ENCODE results near the gene MTPN.

MTPN gene

DNA sequence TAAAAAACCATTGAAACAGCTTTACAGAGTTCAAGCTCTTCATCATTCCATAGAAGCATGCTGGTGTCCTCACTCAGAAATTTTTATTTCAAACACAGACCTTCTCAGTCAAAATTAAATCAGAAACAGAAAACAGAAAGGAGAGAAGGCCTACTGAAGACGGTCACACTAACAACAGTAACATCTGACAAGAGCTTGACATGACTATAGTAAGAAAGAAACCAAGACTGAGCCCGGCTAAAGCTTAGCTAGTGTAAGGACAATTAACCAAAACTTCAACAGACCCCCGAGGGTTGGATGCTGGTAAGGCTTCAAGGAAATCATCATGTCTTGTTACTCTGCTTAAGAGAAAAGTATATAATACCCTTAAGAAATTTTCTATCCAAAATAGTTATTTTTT is 38.6 kb downstream of the MTPN start:
- peaks cover 10% of the 10 kb centered on the region for H3K36me3 ChIP-seq (ENCODE audit: insufficient read depth, low read length)
- peaks cover 62% of the 10 kb centered on the region for H3K79me2 ChIP-seq (ENCODE audit: control insufficient read depth, insufficient read depth, low read length, unreplicated experiment)
- no peak overlapping the region for H3K27ac ChIP-seq (ENCODE audit: low read depth, low read length)
- H3K4me1 ChIP-seq (ENCODE audit: control insufficient read depth, insufficient read depth, low read length, unreplicated experiment): no peaks in the 10 kb centered on the region
- no peaks in the 10 kb centered on the region for H3K27me3 ChIP-seq (ENCODE audit: insufficient read depth, low read length)
- H2AFZ ChIP-seq (ENCODE audit: low read length, unreplicated experiment): no peak overlapping the region
- no peak overlapping the region for H3K4me3 ChIP-seq (ENCODE audit: low read depth, low read length)

DNA sequence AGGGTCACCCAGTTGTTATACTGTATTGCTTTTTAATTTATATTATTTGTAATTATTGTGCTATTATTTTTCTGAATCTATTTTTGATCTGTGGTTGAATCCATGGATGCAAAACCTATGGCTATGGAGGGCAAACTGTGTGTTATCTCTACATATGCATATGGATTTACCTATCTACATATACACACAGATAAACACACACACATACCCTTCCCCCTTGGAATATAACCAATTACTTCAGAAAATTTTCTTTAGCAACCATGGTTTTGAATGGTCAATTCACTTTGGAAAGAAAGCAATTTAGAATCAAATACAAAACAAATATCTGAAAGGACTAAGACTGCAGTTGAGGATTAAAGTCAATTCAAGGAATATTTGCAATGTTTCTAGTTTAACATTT is 39.1 kb downstream of the MTPN start:
- Histone ChIP-seq H2AFZ (ENCODE audit: low read length, unreplicated experiment) (no peak overlapping the region), H3K36me3 (ENCODE audit: insufficient read depth, low read length) (peaks cover 6% of the 10 kb centered on the region), H3K4me3 (ENCODE audit: low read depth, low read length) (no peak overlapping the region), H3K27me3 (ENCODE audit: insufficient read depth, low read length) (no peaks in the 10 kb centered on the region), H3K4me1 (ENCODE audit: control insufficient read depth, insufficient read depth, low read length, unreplicated experiment) (no peaks in the 10 kb centered on the region), H3K27ac (ENCODE audit: low read depth, low read length) (no peak overlapping the region), H3K79me2 (ENCODE audit: control insufficient read depth, insufficient read depth, low read length, unreplicated experiment) (peaks cover 64% of the 10 kb centered on the region)

DNA sequence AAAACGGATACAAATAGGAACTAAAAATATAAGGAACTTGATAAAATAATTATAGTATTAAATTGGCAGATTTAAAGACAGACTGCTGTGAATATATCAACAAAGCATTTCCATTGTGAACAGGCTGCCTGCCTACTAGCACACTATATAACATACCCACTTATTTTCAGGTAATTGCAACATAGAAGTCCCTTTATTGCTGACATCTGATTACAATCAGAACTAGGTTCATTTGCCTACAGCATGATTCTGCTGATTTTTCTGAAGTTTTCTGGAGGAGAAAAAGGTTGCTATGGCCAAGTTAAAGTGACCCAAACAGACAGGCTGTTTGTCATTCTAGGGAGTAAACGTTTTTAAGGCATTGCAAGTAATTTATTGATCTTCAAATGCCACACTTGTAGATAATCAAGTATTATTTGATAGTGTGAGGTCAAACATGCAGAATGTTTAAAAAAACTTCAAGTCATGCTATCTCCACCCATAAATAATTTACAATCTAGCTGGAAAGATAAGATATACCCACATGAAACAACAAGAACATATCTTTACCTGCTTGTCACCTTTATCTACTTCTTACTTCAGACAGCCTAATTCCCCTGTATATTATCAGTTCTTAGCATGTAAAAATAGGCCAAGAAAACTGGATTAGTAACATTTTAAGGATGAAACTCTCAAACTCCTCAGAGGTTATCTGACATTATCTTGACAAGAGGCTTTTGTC is 40.5 kb downstream of the MTPN start:
- H3K36me3 ChIP-seq (ENCODE audit: insufficient read depth, low read length): no peaks in the 10 kb centered on the region
- peaks cover 53% of the 10 kb centered on the region for H3K79me2 ChIP-seq (ENCODE audit: control insufficient read depth, insufficient read depth, low read length, unreplicated experiment)
- H3K27ac ChIP-seq (ENCODE audit: low read depth, low read length): no peak overlapping the region
- no peaks in the 10 kb centered on the region for H3K27me3 ChIP-seq (ENCODE audit: insufficient read depth, low read length)
- H2AFZ ChIP-seq (ENCODE audit: low read length, unreplicated experiment): no peak overlapping the region
- H3K4me1 ChIP-seq (ENCODE audit: control insufficient read depth, insufficient read depth, low read length, unreplicated experiment): no peaks in the 10 kb centered on the region
- H3K4me3 ChIP-seq (ENCODE audit: low read depth, low read length): no peak overlapping the region

DNA sequence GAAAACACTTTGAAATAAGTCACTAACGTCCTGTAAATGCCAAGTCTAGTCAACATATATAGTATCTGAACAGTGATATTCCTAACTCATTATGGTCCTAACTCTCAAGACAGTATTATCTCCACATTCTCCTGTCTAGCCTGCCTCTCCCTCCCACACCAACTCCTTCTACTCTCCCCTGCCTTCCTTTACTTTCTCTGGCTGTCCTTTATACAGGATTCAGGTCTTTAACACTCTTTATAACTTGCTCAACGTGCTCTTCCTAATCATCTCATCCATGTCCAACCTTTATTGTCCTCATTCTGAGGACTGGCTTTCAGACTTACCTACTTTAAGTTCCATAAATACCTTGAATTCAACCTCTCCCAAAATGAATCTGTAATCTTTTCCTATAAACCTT is 42.5 kb downstream of the MTPN start:
- Histone ChIP-seq H3K27ac (ENCODE audit: low read depth, low read length) (no peak overlapping the region), H3K79me2 (ENCODE audit: control insufficient read depth, insufficient read depth, low read length, unreplicated experiment) (peaks cover 59% of the 10 kb centered on the region)

DNA sequence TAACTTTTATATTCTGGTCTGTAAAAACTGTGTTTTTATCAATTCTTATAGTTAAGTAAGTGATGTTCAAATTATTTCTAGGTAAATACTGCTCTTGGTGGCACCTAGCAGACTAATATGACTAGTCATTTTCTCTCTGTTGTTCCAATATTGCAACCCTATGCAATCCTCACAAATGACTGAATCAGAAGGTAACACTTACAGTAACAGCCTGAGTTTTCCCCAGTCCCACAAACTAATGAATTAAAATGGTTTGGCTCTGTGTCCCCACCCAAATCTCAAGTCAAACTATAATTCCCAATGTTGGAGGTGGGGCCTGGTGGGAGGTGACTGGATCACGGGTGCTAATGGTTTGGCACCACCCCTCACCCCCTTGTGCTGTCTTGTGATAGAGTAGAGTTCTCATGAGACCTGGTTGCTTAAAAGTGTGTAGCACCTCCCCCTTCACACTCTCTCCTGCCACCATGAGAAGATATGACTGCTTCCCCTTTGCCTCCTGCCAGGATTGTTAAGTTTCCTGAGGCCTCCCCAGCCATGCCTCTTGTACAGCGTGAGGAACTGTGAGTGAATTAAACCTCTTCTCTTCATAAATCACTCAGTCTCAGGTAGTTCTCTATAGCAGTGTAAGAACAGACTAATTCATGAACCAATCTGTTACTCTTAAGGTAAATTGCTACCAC is 43.5 kb downstream of the MTPN start:
- Histone ChIP-seq H3K4me1 (ENCODE audit: control insufficient read depth, insufficient read depth, low read length, unreplicated experiment) (peaks cover 10% of the 10 kb centered on the region), H3K36me3 (ENCODE audit: insufficient read depth, low read length) (no peaks in the 10 kb centered on the region), H3K79me2 (ENCODE audit: control insufficient read depth, insufficient read depth, low read length, unreplicated experiment) (peaks cover 52% of the 10 kb centered on the region)

More for the DNA sequence above, 42.5 kb downstream of the MTPN start:
- no peaks in the 10 kb centered on the region for H3K36me3 ChIP-seq (ENCODE audit: insufficient read depth, low read length)
- no peak overlapping the region for H3K4me3 ChIP-seq (ENCODE audit: low read depth, low read length)
- no peak overlapping the region for H2AFZ ChIP-seq (ENCODE audit: low read length, unreplicated experiment)
- H3K4me1 ChIP-seq (ENCODE audit: control insufficient read depth, insufficient read depth, low read length, unreplicated experiment): peaks cover 10% of the 10 kb centered on the region
- no peaks in the 10 kb centered on the region for H3K27me3 ChIP-seq (ENCODE audit: insufficient read depth, low read length)

DNA sequence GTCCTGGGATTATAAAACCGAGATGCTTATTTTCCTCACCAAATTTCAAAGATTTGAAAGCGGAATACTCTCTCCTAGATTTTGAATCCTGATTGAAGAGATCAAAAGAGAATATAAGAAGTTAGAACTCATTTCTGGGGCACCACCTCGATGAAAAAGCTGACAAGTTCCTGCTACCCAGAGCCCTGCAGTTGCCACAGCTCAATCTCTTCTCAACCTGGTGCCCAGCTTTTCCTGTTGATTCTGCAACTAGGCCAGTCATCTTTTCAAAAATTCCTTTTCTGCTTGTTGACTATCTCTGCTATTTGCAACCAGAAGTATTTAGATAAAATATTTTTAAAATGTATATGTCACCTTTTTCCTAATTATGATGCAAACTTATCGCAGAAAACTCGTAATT is 45.0 kb downstream of the MTPN start:
- Histone ChIP-seq H3K27me3 (ENCODE audit: insufficient read depth, low read length) (no peaks in the 10 kb centered on the region), H3K36me3 (ENCODE audit: insufficient read depth, low read length) (no peaks in the 10 kb centered on the region), H3K79me2 (ENCODE audit: control insufficient read depth, insufficient read depth, low read length, unreplicated experiment) (peaks cover 43% of the 10 kb centered on the region), H2AFZ (ENCODE audit: low read length, unreplicated experiment) (no peak overlapping the region), H3K27ac (ENCODE audit: low read depth, low read length) (no peak overlapping the region), H3K4me1 (ENCODE audit: control insufficient read depth, insufficient read depth, low read length, unreplicated experiment) (peaks cover 10% of the 10 kb centered on the region), H3K4me3 (ENCODE audit: low read depth, low read length) (no peak overlapping the region)

More for the DNA sequence above, 43.5 kb downstream of the MTPN start:
- Histone ChIP-seq H3K27ac (ENCODE audit: low read depth, low read length) (no peak overlapping the region), H3K4me3 (ENCODE audit: low read depth, low read length) (no peak overlapping the region), H3K27me3 (ENCODE audit: insufficient read depth, low read length) (no peaks in the 10 kb centered on the region), H2AFZ (ENCODE audit: low read length, unreplicated experiment) (no peak overlapping the region)

DNA sequence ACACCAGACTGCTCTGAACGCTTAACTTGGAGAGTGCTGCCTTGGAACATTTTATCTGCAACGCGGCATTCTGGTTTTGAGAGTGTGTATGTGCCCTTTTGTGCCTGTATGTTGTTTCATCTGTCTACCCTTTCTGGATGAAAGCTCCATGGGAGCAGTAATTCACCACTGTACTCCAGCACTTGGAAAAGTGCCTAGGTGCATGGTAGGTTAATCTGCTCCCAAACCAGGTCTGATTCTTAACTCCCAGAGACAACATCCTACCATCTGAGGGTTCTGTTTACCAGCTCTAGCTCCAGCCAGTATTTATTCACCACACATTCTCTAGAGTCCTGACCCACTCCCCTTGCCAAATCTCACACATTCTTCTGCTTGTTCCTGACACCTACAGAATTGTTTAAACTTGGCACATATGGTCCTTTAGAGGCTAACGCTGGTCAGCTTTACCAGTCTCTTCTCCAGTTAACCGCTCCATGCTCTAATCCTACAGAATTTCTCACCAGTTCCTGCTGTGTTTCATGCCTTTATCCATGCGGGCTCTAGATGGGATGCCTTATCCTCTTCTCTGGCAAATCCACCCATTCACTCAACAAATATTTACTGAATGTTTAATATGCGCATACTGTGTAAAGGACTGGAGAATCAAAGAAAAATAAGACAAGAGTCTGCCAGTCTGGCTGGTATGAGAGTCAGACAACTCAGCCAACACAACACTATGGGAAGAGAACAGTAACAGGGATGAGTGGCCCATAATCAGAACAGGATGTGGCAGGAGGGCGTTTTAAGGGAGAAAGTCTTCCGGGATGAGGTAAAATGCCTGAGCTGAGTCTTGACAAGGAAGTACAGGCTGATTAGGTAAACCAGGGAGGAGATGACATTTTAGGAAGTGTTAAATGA is 46.3 kb downstream of the MTPN start:
- peak overlapping the region; percentile 3; the same call in 1 of the 2 replicates for H3K27ac ChIP-seq (ENCODE audit: low read depth, low read length)
- H3K36me3 ChIP-seq (ENCODE audit: insufficient read depth, low read length): no peaks in the 10 kb centered on the region
- H3K4me3 ChIP-seq (ENCODE audit: low read depth, low read length): no peak overlapping the region
- H3K27me3 ChIP-seq (ENCODE audit: insufficient read depth, low read length): no peaks in the 10 kb centered on the region
- H2AFZ ChIP-seq (ENCODE audit: low read length, unreplicated experiment): no peak overlapping the region
- peaks cover 37% of the 10 kb centered on the region for H3K79me2 ChIP-seq (ENCODE audit: control insufficient read depth, insufficient read depth, low read length, unreplicated experiment)
- H3K4me1 ChIP-seq (ENCODE audit: control insufficient read depth, insufficient read depth, low read length, unreplicated experiment): peaks cover 10% of the 10 kb centered on the region

DNA sequence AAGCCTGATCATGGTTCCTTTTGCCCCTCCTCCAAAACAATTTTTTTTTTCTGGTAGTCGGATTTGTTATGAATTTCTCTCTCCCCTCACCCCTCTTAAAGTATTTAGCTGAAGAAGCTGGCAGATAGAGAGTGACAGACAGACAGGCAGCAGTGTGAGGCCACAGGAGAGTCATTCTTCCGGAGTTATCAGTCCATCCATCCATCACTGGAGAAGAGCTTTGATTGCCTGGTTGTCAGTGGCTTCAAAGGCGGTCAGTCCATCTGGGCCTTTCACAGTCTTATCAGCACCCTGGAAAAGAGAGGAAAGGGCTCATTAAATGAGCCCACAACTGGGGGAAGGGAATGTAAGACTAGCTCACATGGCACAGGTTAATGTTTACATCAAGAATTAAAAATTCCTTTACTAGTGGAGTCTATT is 47.4 kb downstream of the MTPN start:
- no peak overlapping the region for H3K4me3 ChIP-seq (ENCODE audit: low read depth, low read length)
- H3K4me1 ChIP-seq (ENCODE audit: control insufficient read depth, insufficient read depth, low read length, unreplicated experiment): peaks cover 18% of the 10 kb centered on the region
- H3K79me2 ChIP-seq (ENCODE audit: control insufficient read depth, insufficient read depth, low read length, unreplicated experiment): peaks cover 29% of the 10 kb centered on the region
- H2AFZ ChIP-seq (ENCODE audit: low read length, unreplicated experiment): no peak overlapping the region
- no peaks in the 10 kb centered on the region for H3K27me3 ChIP-seq (ENCODE audit: insufficient read depth, low read length)
- H3K36me3 ChIP-seq (ENCODE audit: insufficient read depth, low read length): no peaks in the 10 kb centered on the region
- H3K27ac ChIP-seq (ENCODE audit: low read depth, low read length): no peak overlapping the region

DNA sequence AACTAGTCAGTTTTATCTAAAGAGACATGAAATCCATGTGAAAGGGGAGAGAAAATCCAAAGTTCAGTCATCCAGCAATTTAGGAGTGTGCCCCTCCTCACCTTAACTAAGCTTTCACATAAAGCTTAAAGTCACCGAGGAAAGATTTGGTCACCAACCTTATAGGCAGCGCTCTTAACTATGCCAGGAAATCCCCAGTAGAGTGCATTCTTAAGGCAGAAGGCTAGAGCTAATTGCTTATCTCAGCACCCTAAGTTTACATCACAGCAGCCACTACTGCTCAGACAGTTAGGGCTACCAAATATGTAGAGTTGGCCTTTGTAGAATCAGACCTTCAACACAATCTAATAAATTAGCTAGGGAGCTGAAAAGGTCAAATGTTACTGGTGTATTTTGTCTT is 47.9 kb downstream of the MTPN start:
- Histone ChIP-seq H3K4me1 (ENCODE audit: control insufficient read depth, insufficient read depth, low read length, unreplicated experiment) (peaks cover 23% of the 10 kb centered on the region), H2AFZ (ENCODE audit: low read length, unreplicated experiment) (no peak overlapping the region), H3K27ac (ENCODE audit: low read depth, low read length) (no peak overlapping the region), H3K36me3 (ENCODE audit: insufficient read depth, low read length) (no peaks in the 10 kb centered on the region), H3K4me3 (ENCODE audit: low read depth, low read length) (no peak overlapping the region), H3K27me3 (ENCODE audit: insufficient read depth, low read length) (no peaks in the 10 kb centered on the region), H3K79me2 (ENCODE audit: control insufficient read depth, insufficient read depth, low read length, unreplicated experiment) (peaks cover 24% of the 10 kb centered on the region)

DNA sequence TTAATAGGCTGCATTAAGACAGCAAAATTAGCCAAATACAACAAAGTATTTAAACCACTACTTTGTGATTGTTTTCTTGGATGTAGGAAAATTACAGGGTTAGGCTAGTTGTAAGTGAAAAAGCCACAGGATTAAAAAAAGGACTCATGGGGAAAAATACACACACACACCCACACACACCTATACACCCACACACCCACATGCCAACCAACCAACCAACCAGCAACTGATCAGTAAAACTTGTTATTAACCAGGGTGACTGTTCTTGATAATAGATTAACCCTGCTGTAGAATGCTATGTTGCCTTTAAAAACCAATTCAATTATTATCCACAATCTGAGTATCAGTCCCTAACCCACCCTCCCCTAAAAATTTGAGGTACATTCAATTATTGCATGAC is 49.0 kb downstream of the MTPN start:
- Histone ChIP-seq H3K4me3 (ENCODE audit: low read depth, low read length) (no peak overlapping the region), H2AFZ (ENCODE audit: low read length, unreplicated experiment) (no peak overlapping the region), H3K27me3 (ENCODE audit: insufficient read depth, low read length) (no peaks in the 10 kb centered on the region), H3K27ac (ENCODE audit: low read depth, low read length) (no peak overlapping the region), H3K4me1 (ENCODE audit: control insufficient read depth, insufficient read depth, low read length, unreplicated experiment) (peaks cover 29% of the 10 kb centered on the region), H3K36me3 (ENCODE audit: insufficient read depth, low read length) (no peaks in the 10 kb centered on the region), H3K79me2 (ENCODE audit: control insufficient read depth, insufficient read depth, low read length, unreplicated experiment) (peaks cover 14% of the 10 kb centered on the region)

Measured in ACC112 (cell line).